H9 (cell line): ENCODE data around the gene RUSC2. TPM values are rescaled to one million over a fixed set of nuclear protein-coding genes. Genes with fewer than 3 reads are reported as not detected.

Experiments
- DNase-seq: peaks from one replicate; pipeline ENCODE4 v3.0.0-alpha.2; 2017
- H2AFZ ChIP-seq: one replicate; pipeline ENCODE4 v1.6.1; 2013; ENCODE audit warnings: mild to moderate bottlenecking, low read length, control low read depth, moderate library complexity
- H2AK5ac ChIP-seq: 2 replicates; pipeline ENCODE4 v1.6.1; 2013; ENCODE audit warnings: low read length, control low read depth, mixed read lengths; ENCODE audit not compliant: insufficient read length
- H2BK120ac ChIP-seq: one replicate; pipeline ENCODE4 v1.6.1; 2013; ENCODE audit warnings: low read depth, mild to moderate bottlenecking, low read length, control low read depth, inconsistent platforms; ENCODE audit not compliant: poor library complexity, severe bottlenecking
- H2BK12ac ChIP-seq: 2 replicates; pipeline ENCODE4 v1.6.1; 2013; ENCODE audit warnings: low read length, control low read depth, mixed read lengths, low read depth; ENCODE audit not compliant: insufficient read length
- H2BK15ac ChIP-seq: 2 replicates; pipeline ENCODE4 v1.6.1; 2013; ENCODE audit warnings: low read depth, low read length, control low read depth
- H2BK20ac ChIP-seq: one replicate; pipeline ENCODE4 v1.6.1; 2013; ENCODE audit warnings: low read depth, mild to moderate bottlenecking, low read length, control low read depth, inconsistent platforms; ENCODE audit not compliant: poor library complexity, severe bottlenecking
- H2BK5ac ChIP-seq: 2 replicates; pipeline ENCODE4 v1.6.1; 2013; ENCODE audit warnings: low read length, control low read depth, mixed read lengths; ENCODE audit not compliant: insufficient read length
- H3K14ac ChIP-seq: 2 replicates; pipeline ENCODE4 v1.6.1; 2013; ENCODE audit warnings: low read length, control low read depth; ENCODE audit not compliant: insufficient read depth
- H3K18ac ChIP-seq: 2 replicates; pipeline ENCODE4 v1.6.1; 2013; ENCODE audit warnings: low read depth, mild to moderate bottlenecking, mixed read lengths, low read length, control low read depth; ENCODE audit not compliant: insufficient read length
- H3K23ac ChIP-seq: 2 replicates; pipeline ENCODE4 v1.6.1; 2013; ENCODE audit warnings: low read length, control low read depth, mixed read lengths, low read depth; ENCODE audit not compliant: insufficient read length
- H3K23me2 ChIP-seq: 2 replicates; pipeline ENCODE4 v1.6.1; 2013; ENCODE audit warnings: low read depth, mild to moderate bottlenecking, mixed read lengths, low read length, control low read depth; ENCODE audit not compliant: insufficient read length, poor library complexity, severe bottlenecking
- H3K27ac ChIP-seq: 2 replicates; pipeline ENCODE4 v1.5.1; 2013; ENCODE audit warnings: low read length, control low read depth, mixed read lengths, low read depth; ENCODE audit not compliant: insufficient read length
- H3K27me3 ChIP-seq: 2 replicates; pipeline ENCODE4 v1.6.1; 2013; ENCODE audit warnings: low read length, control low read depth, inconsistent platforms; ENCODE audit not compliant: insufficient read depth
- H3K4ac ChIP-seq: 2 replicates; pipeline ENCODE4 v1.6.1; 2013; ENCODE audit warnings: low read depth, mild to moderate bottlenecking, control low read depth, inconsistent platforms, low read length, moderate library complexity
- H3K4me1 ChIP-seq: 2 replicates; pipeline ENCODE4 v1.6.1; 2013; ENCODE audit warnings: low read length, control low read depth, inconsistent platforms; ENCODE audit not compliant: insufficient read depth
- H3K4me2 ChIP-seq: 2 replicates; pipeline ENCODE4 v1.6.1; 2013; ENCODE audit warnings: low read length, control low read depth, mixed read lengths; ENCODE audit not compliant: insufficient read length, insufficient read depth
- H3K56ac ChIP-seq: 2 replicates; pipeline ENCODE4 v1.6.1; 2013; ENCODE audit warnings: low read depth, mild to moderate bottlenecking, mixed read lengths, low read length, control low read depth; ENCODE audit not compliant: insufficient read length
- H3K79me1 ChIP-seq: 2 replicates; pipeline ENCODE4 v1.6.1; 2013; ENCODE audit warnings: low read depth, mild to moderate bottlenecking, moderate library complexity, low read length, control low read depth, inconsistent platforms; ENCODE audit not compliant: insufficient read depth, poor library complexity, severe bottlenecking
- H3K79me2 ChIP-seq: 2 replicates; pipeline ENCODE4 v1.6.1; 2013; ENCODE audit warnings: low read length, control low read depth, inconsistent platforms; ENCODE audit not compliant: insufficient read depth
- H3K9ac ChIP-seq: 2 replicates; pipeline ENCODE4 v1.6.1; 2013; ENCODE audit warnings: low read length, control low read depth, mixed read lengths; ENCODE audit not compliant: insufficient read length; ENCODE audit errors: extremely low read depth
- H3K9me3 ChIP-seq: one replicate; pipeline ENCODE4 v1.6.1; 2013; ENCODE audit warnings: low read depth, low read length, inconsistent platforms; ENCODE audit not compliant: control insufficient read depth
- H3T11ph ChIP-seq: one replicate; pipeline ENCODE4 v1.6.1; 2013; ENCODE audit warnings: mild to moderate bottlenecking, low read length, control low read depth, inconsistent platforms
- H4K20me1 ChIP-seq: one replicate; pipeline ENCODE4 v1.6.1; 2013; ENCODE audit not compliant: control insufficient read depth, insufficient read length, insufficient read depth
- H4K5ac ChIP-seq: 2 replicates; pipeline ENCODE4 v1.6.1; 2013; ENCODE audit warnings: low read depth, mild to moderate bottlenecking, mixed read lengths, low read length, control low read depth; ENCODE audit not compliant: insufficient read length
- H4K8ac ChIP-seq: replicated peaks from 2 replicates; pipeline ENCODE4 v1.6.1; 2013; ENCODE audit warnings: low read length, control low read depth, mixed read lengths, low read depth; ENCODE audit not compliant: insufficient read length
- H4K91ac ChIP-seq: 2 replicates; pipeline ENCODE4 v1.6.1; 2013; ENCODE audit warnings: low read depth, mild to moderate bottlenecking, moderate library complexity, mixed read lengths, low read length, control low read depth; ENCODE audit not compliant: insufficient read length
- H3K27ac Mint-ChIP-seq, 3 experiments: 2 replicates in 2 of 3; 3 replicates in 1 of 3; pipeline ENCODE4 v1.8.0; 2020 to 2021; ENCODE audit warnings: mixed read lengths in 3 of 3, mild to moderate bottlenecking in 1 of 3, moderate library complexity in 1 of 3
- H3K27me3 Mint-ChIP-seq: 2 replicates; pipeline ENCODE4 v1.8.0; 2021; ENCODE audit warnings: low read depth, mild to moderate bottlenecking, moderate library complexity, mixed read lengths
- H3K36me3 Mint-ChIP-seq, 3 experiments: 2 replicates in 2 of 3; 3 replicates in 1 of 3; pipeline ENCODE4 v1.8.0; 2020 to 2021; ENCODE audit warnings: low read depth in 3 of 3, mixed read lengths in 3 of 3; ENCODE audit not compliant: insufficient read depth in 1 of 3
- H3K4me1 Mint-ChIP-seq, 2 experiments: 2 replicates each; pipeline ENCODE4 v1.8.0; 2020; ENCODE audit warnings: mixed read lengths in 2 of 2
- H3K4me3 Mint-ChIP-seq, 2 experiments: 2 replicates in 1 of 2; 3 replicates in 1 of 2; pipeline ENCODE4 v1.8.0; 2020 to 2021; ENCODE audit warnings: mild to moderate bottlenecking in 2 of 2, mixed read lengths in 2 of 2, moderate library complexity in 1 of 2
- H3K9me3 Mint-ChIP-seq, 2 experiments: 2 replicates in 1 of 2; 3 replicates in 1 of 2; pipeline ENCODE4 v1.8.0; 2020; ENCODE audit warnings: mild to moderate bottlenecking in 2 of 2, mixed read lengths in 2 of 2, moderate library complexity in 1 of 2
- WGBS: extraction: QIAGEN DNeasy Blood & Tissue Kit; methylation state at CpG from one replicate; pipeline ENCODE4 v1.1.7; 2013; ENCODE audit warnings: missing lambda C conversion rate, low lambda C conversion rate, mixed read lengths; ENCODE audit not compliant: insufficient read length; ENCODE audit errors: extremely low coverage; 5-methylcytosine and 5-hydroxymethylcytosine counted together
- long read RNA-seq: library from polyadenylated mRNA; unstranded; transcript quantifications from one replicate; pipeline ENCODE4 v2.0.0, GENCODE V29; 2020
- total RNA-seq: library from RNA; stranded (reverse); gene quantifications from 2 replicates; pipeline ENCODE4 v1.2.1, GENCODE V29; 2021
- TF ChIP-seq, protein P1 (sequence below): fragments of 200-600 bp; sonication (generic); conservative IDR thresholded peaks from 3 replicates; pipeline ENCODE4 v1.8.0; 2021; ENCODE audit warnings: antibody characterized with exemption, mild to moderate bottlenecking

The RUSC2 gene, protein sequence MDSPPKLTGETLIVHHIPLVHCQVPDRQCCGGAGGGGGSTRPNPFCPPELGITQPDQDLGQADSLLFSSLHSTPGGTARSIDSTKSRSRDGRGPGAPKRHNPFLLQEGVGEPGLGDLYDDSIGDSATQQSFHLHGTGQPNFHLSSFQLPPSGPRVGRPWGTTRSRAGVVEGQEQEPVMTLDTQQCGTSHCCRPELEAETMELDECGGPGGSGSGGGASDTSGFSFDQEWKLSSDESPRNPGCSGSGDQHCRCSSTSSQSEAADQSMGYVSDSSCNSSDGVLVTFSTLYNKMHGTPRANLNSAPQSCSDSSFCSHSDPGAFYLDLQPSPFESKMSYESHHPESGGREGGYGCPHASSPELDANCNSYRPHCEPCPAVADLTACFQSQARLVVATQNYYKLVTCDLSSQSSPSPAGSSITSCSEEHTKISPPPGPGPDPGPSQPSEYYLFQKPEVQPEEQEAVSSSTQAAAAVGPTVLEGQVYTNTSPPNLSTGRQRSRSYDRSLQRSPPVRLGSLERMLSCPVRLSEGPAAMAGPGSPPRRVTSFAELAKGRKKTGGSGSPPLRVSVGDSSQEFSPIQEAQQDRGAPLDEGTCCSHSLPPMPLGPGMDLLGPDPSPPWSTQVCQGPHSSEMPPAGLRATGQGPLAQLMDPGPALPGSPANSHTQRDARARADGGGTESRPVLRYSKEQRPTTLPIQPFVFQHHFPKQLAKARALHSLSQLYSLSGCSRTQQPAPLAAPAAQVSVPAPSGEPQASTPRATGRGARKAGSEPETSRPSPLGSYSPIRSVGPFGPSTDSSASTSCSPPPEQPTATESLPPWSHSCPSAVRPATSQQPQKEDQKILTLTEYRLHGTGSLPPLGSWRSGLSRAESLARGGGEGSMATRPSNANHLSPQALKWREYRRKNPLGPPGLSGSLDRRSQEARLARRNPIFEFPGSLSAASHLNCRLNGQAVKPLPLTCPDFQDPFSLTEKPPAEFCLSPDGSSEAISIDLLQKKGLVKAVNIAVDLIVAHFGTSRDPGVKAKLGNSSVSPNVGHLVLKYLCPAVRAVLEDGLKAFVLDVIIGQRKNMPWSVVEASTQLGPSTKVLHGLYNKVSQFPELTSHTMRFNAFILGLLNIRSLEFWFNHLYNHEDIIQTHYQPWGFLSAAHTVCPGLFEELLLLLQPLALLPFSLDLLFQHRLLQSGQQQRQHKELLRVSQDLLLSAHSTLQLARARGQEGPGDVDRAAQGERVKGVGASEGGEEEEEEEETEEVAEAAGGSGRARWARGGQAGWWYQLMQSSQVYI (N-terminal part only)
- 5.8 and 6.3 TPM in 2 replicates for total RNA-seq
- long read RNA-seq, partial matches to known transcripts = 3 of 4 reads
- long read RNA-seq, other reads (novel, unspliced or antisense) = 1 of 4 reads

DNA sequence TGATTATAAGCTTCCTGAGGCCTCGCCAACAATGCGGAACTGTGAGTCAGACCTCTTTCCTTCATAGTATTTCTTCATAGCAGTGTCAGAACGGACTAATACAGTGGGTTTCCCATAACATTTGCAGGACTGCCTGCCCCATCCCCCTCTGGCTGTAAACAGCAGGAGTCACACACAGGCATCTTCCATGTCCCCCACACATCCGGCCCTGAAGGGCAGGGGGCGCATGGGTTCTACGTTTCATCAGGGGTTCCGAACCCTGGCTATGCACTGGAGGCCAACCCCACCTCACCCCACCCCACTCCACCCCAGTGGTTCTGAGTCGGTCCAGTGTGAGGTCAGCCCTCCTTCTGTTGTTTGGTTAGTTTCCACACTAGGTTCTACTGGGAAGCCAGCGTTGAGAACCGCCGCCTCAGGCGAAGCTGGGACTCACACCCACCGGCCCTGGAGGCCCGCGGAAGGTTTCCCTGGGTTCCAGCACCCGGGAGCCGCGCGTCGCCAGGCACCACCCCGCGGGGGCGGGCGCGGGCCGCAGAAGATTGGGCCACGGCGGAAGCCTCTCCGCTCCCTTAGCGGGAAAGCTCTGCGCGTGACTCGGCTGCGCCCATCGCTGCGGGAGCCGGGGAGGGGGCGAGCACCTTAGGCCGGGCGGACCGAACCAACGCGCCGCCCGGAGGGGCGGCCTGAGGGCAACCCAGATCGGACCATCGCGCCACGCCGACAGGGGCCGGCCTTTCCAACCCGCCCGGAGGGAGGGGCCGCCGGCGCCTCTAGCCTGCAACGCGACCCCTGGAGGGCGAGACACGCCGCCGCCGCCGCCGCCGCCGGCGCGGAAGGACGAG, at the start of gene RUSC2:
Gene RUSC2 (plus strand): TSS at position 799 of the 842 bp plus-strand sequence. CDS start 56,411 bp downstream, outside the sequence.
- Histone ChIP-seq H3K4me2 (peak within 1 kb of the TSS; percentile 80), H4K5ac (no peak within 1 kb of the TSS), H3K79me2 (no peaks in the 10 kb centered on the region), H3K27ac (no peak within 1 kb of the TSS), H2BK5ac (no peak within 1 kb of the TSS), H4K91ac (no peak within 1 kb of the TSS), H4K20me1 (no peaks in the 10 kb centered on the region), H3K4me1 (peaks cover 4% of the 10 kb centered on the region; the same call in 1 of the 2 replicates), H2BK20ac (no peak within 1 kb of the TSS), H2AFZ (peak within 1 kb of the TSS; percentile 16), H3K18ac (peak within 1 kb of the TSS; percentile 83), H3K14ac (peak within 1 kb of the TSS; percentile 69), H3K56ac (no peak within 1 kb of the TSS), H3K4ac (no peak within 1 kb of the TSS), H3T11ph (no peak within 1 kb of the TSS), H3K27me3 (no peaks in the 10 kb centered on the region), H3K9ac (peak within 1 kb of the TSS; percentile 61), H3K79me1 (no peaks in the 10 kb centered on the region), H4K8ac (no peak within 1 kb of the TSS), H2BK120ac (no peak within 1 kb of the TSS), H2AK5ac (no peak within 1 kb of the TSS), H2BK12ac (no peak within 1 kb of the TSS), H3K23me2 (peaks cover 13% of the 10 kb centered on the region), H3K23ac (no peak within 1 kb of the TSS), H2BK15ac (no peak within 1 kb of the TSS), H3K9me3 (no peaks in the 10 kb centered on the region)
- H3K27me3 Mint-ChIP-seq = peaks cover 3% of the 10 kb centered on the region; the same call in 1 of the 2 replicates
- peak within 1 kb of the TSS; percentile 64 to 88 (median 74); a peak in 5 of 7 replicates for H3K27ac Mint-ChIP-seq
- peaks cover 20 to 32% of the 10 kb centered on the region in 2 experiments for H3K4me1 Mint-ChIP-seq
- no CpG with 5 or more reads among the region's 71 CpGs for WGBS
- peak; percentile 89 for DNase-seq
- no peaks in the 10 kb centered on the region; a peak in 1 of 5 replicates for H3K9me3 Mint-ChIP-seq
- H3K4me3 Mint-ChIP-seq = peak within 1 kb of the TSS; percentile 90 to 94
- peaks cover 0 to 2% (median 0%) of the 10 kb centered on the region in 3 experiments; a peak in 1 of 7 replicates for H3K36me3 Mint-ChIP-seq
- TF ChIP-seq, protein P1, sequence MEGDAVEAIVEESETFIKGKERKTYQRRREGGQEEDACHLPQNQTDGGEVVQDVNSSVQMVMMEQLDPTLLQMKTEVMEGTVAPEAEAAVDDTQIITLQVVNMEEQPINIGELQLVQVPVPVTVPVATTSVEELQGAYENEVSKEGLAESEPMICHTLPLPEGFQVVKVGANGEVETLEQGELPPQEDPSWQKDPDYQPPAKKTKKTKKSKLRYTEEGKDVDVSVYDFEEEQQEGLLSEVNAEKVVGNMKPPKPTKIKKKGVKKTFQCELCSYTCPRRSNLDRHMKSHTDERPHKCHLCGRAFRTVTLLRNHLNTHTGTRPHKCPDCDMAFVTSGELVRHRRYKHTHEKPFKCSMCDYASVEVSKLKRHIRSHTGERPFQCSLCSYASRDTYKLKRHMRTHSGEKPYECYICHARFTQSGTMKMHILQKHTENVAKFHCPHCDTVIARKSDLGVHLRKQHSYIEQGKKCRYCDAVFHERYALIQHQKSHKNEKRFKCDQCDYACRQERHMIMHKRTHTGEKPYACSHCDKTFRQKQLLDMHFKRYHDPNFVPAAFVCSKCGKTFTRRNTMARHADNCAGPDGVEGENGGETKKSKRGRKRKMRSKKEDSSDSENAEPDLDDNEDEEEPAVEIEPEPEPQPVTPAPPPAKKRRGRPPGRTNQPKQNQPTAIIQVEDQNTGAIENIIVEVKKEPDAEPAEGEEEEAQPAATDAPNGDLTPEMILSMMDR = peak; percentile 64
